ENCODE measurements around the gene HADH.
"Not testable (repeated sequence)": the region's sequence is repeated elsewhere in the genome, so short reads cannot be mapped to it uniquely, and the experiment has no call there.

Gene HADH

DNA sequence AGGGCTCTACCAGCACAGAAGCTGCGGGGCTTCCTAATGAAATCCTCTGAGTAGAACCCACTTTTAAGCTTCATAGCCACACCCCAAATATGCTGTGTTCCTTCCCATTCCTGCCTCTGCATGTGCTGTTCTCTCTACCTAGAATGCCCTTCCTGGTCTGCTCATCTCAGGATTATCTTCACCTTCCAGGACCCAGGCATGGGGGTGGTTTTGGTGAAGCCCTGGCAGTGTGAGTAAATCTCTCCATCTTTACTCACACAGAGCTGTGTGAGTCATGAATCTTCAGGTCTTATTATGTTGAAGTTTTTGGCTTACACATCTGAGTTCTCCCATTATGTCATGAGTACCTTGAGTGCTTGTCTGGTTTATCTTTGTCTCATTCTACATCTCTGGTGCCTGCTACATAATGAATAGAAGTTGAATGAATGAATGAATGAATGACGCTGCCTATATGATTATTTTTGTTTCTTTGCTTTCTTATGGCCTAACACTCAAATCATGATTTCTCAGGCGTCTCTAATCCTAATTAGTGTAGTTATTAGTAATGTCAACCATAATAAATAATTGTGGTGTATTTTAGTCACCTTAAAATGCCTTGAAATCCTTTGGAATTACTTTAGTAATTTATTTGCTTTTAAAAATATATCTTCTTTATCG is 41.9 kb downstream of the HADH start:
- no peak for DNase-seq (ENCODE audit: low read depth)

DNA sequence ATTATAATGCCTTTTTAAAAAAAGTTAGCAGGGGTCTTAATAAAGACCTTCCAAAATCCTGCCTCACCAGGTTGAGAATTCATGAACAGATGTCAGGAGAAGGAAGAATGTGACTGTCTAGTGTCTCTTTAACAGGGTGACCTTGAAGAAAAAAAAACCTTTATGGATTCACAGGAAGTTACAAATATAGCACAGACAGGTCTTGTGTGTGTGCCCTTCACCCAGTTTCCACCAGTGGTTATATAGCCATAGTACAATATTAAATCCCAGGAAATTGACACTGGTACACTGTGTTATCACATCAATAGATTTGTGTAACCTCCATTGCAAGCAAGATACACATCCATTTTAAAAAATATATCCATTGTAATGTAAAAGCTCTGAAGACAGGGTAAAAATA is 43.7 kb downstream of the HADH start:
- no peak for DNase-seq (ENCODE audit: low read depth)

DNA sequence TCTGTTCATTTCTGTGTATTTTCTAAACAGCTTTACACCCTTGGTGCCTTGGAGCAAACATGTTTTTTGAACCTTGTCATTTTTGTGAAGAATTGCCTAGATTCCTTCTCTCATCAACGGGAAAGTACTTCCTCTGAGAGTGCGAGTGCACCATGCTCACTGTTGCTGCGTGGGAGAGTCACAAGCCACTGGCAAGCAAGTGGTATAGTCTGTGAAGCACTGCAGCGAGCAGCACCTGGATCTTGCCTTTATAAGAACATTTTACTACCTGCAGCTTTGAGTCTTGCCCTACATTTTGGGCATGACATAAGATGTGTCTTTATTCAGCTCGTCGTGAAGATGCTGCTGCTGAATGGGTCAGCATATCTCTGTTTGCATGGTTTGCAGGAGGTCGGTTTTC is 44.9 kb downstream of the HADH start:
- DNase-seq (ENCODE audit: low read depth): no peak

DNA sequence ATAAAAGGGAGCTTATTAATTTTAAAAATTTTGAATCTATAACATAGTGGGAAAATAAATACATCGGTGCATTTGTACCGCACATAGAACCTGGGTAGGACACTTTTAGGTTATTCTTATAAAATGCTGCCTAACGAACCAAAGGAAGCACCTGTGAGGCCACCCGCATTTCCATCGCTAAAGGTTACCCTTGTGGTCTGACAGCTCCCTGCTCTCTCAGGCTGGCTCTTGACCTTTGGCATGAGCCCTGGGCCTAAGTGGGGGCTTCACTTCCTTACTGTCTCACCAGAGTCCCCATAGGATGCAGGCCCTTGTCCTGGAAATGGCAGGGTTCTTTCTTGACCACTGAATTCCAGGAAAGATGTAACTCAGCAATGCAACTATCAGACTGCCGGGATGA is 46.0 kb downstream of the HADH start:
- DNase-seq (ENCODE audit: low read depth): no peak

DNA sequence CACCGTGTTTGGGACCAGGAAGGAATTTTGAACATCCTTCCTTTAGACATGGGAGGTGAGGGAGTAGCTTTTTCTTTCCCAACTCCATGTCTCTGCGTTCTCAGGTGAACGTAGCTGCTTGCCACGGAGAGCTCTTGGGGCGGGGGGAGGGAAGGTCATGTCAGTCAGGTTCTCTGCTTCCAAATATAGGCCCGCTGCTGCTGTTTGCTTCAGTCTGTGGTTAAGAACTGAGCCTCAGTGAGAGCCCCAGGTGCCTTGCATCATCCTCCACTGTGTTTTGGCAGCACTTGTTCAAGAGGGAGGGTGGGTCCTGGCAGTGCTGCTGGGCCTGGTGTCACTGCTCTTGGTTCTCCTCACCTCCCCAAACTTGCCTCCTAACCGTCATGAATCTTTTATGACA is 46.5 kb downstream of the HADH start:
- no peak for DNase-seq (ENCODE audit: low read depth)

DNA sequence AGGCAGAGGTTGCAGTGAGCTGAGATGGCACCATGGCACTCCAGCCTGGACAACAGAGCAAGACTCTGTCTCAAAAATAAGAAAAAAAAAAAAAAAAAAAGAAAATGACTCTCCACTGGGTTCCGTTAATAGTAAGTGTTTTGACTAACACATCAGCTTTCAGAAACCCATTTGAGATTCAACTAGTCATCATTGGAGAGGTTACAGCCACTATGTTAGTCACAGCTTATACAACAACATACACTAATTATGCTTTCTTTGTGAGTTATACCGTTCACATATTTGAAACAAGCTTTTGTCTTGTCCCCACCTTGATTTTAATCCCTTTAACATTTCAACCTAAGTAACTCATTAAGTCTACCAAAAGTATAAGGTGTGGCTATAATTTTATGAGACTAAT is 48.2 kb downstream of the HADH start:
- DNase-seq (ENCODE audit: low read depth): no peak

DNA sequence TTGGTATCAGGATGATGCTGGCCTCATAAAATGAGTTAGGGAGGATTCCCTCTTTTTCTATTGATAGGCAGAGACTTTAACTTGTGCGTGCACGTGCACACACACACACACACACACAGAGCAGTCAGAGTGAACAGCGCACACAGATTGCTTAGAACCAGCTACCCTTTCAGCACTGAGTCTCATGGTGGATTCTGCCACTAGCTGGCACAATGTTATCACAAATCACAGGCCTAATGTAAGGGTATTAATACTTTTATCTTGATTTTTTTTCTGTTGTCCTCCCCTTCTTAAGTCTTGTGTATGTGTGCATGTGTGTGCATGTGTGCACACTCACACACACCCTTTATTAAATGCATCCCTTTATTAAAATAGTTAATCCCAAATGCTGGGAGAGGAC is 53.2 kb downstream of the HADH start:
- no peak for DNase-seq (ENCODE audit: low read depth)

DNA sequence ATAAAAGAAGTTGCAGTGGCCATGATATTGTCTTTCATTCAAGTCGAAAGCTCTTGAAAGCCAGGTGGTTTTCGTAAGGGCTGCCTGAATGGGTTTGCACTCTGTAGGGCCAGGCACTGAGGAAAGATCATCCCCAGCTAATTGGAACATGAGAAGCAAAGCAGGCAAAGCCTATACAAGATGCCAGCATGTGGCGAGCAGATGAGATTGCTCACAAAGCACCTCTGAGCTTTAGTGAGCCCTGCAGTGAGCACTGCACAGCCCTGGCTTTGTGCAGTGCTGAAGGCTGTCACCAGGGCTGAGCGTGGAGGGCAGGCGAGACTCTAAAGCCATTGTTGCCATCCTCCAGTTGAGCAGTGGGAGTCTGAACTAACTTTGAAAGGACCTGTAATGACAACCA is 53.8 kb downstream of the HADH start:
- no peak for DNase-seq (ENCODE audit: low read depth)

DNA sequence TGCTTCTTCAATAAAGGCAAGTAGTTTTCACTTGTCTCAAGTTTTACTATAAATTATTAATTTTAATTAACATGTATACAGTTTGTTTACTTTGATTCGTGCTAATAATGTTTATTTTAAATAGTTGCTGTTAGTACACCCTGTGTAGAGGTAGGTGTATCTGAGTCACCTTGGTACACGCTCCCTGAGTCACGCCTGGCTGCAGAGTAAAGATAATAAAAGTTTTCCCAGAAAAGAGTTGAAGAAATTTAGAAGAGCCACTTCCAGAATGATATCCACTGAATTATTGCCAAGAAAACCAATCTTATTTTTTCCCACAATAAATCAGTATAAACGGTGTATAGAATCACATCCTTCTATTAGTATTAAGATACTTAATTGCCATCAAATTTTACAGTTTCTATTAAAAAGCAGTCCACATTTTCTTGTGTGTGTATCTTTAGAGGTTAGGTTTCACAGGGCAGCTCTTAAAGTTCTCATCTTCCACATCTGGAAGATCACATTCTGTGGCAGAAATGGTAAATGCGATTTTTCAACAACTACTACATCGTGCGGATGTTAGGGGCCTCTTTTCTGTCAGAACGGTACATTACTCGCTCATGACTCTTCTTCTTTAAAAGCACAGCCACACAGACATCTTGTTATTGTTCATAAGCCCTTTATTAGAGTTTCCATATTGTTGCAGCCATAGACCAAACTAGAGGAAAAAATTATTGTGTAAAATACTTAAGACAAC is 55.4 kb downstream of the HADH start:
- DNase-seq (ENCODE audit: low read depth): no peak

DNA sequence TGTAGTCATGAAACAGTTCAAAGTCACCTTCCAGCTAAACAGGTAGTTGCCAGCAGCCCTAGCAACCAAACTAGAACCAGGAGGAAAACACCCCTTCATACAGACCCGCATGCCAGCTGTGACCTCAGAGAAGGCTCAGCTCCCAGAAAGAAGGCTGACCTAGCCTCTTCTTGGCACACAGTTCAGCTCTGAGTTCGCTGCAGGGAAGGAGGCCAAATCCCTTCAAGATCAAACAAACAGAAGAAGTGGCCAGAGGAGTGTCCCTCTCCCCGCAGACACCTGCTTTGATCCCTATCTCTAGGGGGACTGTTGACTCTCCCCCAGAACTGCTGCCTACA is 56.0 kb downstream of the HADH start:
- DNase-seq (ENCODE audit: low read depth): no peak

DNA sequence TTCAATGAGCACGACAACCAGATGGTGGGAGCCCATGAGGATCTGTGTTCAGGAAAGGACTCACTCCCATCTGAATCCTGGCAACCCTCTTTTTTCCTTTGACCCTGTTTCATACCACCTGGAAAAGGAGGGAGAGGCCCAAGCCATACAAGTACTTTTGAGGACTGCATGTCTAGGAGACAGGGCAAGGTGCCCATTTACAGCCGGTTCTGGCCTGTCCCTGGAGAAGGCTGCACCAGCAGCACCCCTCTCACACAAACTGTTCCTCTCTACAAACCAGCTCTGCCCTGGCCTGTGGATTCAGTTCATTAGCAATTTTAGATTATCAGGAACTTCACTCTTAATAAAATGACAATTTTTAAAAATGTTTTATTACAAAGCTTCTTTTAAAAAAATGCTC is 57.5 kb downstream of the HADH start:
- no peak for DNase-seq (ENCODE audit: low read depth)

DNA sequence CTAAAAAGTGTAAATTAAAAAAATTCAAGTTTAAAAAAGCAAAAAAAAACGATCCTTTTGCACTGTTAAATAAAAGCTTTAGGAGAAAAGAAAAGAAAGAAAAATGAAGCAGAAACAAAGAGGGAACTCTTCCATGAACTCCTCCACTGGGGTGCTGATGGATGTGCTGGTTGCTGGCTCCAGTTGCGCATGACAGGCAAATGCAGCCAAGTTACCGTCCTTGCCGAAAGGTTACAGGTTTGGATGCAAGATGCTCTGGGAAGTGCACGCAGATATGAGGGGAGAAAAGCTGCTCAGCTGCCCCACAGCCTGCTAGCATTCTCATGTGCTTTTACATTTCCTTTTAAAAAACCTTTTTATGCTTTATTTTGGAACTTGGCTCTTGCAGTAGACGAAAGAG is 58.5 kb downstream of the HADH start:
- DNase-seq (ENCODE audit: low read depth): no peak

DNA sequence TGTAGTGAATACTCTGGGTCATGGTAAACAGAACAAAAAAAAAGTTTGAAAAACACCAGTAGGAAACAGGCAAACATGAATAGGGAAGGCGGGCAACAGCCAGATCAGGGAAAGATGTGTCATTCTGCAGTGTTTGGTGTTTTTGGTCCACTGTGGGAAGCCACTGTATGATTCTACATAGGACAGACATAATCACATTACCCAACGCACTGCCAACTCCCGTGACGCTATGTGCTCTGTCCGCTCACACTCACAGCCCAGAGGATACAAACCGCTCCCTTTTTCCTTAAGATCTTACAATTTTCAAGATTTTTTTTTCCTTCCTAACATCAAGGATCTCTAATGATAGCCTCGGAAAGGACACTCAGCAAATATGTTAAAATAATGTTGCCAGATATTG is 59.3 kb downstream of the HADH start:
- DNase-seq (ENCODE audit: low read depth): no peak

DNA sequence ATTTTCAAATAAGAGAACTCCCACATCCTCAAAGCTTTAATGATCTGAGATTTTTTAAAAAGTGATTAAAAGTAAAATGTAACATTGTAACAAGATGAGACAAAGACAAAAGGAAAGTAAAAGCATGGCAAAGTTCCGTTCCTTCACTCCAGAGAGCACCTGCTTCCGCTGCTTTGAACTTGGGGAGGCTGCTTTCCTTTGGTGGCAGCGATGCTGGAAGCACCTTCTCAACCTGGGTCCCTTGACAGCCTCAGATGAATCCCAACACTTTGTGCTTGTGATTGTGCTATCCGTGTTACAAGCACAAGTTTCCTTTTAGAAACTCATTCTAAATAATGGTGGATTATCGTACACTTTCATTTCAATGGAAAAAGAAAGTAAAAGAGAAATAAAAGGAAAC is 59.7 kb downstream of the HADH start:
- no peak for DNase-seq (ENCODE audit: low read depth)

DNA sequence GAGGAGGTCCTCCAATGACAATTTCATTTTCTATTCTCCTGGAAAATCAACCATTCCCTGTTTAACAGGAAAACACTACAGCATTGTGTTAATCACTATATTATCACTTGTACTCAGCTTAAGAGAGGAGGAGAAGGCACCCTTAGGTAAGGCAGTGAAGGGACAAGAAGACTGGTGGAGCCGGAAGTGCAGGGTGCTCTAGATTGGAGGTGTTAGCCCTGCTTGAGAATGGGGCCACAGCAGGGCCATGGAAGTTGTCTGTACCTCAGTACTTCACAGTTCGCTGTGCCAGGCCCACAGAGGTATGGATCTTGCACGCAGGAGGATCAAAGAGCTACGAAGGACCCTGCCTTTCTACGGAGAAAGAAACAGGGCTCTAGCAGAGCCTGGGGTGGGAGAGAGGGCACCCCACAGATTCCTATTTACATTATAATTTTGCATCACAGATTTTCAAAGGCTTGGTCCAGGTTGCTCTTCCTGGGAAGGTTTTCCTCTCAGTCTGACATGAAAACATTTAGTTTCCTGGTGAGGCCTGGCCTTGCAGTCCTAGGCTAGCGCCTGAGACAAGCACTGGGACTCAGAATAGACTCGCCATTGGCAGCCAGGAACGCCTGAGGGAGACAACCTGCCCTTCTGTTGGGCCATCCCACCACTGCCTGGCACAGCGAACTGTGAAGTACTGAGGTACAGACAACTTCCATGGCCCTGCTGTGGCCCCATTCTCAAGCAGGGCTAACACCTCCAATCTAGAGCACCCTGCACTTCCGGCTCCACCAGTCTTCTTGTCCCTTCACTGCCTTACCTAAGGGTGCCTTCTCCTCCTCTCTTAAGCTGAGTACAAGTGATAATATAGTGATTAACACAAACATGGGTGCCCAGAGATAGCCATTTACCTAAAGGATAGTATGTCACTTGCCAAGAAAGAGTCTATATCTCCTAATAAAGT is 60.8 kb downstream of the HADH start:
- DNase-seq (ENCODE audit: low read depth): not testable (repeated sequence)

DNA sequence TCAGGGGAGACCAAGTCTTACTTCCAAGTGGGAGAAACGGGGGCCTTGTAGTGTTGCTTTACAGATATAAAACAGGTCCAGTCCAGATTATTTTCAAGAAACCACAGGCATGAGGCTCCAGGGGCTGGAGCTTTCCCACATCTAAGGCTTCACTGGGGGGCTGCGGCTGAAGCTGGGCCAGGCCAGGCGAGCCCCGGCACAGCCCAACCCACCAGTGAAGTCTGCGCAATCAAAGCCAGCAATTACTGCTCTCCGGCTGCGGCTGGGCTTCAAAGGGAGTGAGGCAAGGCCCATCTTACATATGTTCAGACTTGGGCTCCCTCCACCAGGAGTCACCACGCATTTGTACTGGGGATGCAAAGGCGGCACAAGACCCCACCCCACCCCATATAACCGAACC is 61.7 kb downstream of the HADH start:
- no peak for DNase-seq (ENCODE audit: low read depth)

DNA sequence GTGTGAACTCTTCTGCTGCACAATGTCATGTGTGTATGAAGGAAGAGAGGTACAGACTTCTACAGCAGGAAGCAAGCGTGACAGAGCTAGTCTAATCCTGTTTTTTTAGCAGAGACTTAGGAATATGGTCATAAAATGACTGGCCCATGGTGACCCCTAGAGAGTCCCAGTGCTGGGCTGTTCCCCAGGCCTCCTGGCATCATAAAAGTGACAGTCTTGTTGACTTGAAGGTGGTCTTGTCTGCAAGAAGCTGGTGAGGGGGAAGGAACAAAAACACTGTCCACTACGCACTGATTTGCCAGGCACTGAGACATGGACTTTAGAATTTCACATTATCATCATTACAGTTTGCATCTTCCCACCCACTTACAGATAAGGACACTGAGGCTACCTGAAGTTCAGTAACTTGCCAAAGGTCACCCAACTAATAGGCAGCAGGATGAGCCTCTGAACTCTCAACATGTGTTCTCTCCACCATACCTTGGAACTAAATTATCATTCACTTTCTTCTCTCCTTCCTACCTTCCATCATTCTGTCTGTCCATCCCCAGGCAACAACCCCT is 63.0 kb downstream of the HADH start:
- DNase-seq (ENCODE audit: low read depth): no peak

DNA sequence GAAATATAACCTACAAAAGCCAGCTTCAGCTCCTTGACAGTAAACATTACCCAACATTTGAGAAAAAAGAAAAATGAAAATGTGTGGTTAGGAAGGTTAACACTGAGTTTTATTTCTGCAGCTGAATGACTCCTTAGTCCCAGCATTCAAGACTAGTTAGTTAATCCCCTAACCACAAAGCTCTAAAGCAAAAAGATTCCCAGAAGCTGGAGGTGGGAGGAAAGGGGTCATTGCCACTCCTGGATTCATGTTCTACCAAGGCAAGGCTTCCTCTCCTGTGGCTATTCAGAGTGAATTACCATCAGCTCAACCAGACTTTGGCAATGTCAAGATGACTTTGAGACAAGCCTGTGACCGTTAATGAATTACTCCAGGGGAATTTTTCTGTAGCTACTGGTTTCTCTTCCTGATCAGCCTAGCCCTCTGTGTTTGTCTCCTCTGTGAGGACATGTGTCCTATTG is 63.6 kb downstream of the HADH start:
- DNase-seq (ENCODE audit: low read depth): no peak

DNA sequence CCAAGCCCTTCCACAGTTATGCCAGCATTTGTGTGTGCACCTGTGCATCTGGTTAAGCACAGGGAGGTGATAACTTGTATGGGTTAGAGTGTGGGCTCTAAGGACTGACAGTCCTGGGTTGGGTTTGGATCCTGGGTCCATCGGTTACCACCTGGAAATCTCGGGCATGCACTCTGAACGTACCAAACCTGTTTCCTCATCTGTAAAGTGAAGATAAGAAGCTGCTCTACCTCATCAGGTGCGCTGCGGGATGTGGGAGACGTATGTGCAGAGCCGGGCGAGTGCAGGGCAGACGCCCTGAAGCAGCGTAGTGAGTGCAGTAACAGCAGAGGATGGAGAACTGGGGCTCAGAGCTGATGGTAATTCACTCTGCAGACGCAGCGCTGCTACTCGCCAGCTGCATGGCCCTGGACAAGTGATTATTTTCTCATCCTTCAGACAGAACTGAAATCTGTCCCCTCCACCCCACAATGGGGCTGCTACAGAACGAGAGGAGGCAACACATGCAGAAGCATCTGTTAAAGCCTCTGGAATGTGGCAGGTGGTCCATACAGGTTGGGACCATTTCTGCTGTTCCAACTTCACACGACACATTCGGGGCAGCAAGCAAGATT is 64.4 kb downstream of the HADH start:
- DNase-seq (ENCODE audit: low read depth): no peak

DNA sequence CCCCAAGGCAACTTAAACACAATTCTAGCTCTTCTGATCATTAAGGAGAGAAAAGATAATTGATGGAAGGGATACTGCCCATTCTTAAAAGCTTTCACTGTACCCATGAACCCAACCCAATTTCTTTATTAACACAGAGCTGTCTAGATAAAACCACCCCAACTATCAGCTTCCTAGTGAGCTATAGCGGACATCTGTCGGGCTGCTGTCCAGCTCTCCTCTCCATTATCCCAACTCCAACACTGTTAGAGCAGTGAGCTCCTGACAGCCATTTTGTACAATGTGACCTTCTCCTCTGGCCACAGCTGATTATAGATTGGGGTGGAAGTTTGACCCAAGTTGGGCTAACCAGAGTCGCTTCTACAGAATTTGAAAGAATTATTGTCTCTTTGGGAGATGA is 66.1 kb downstream of the HADH start:
- DNase-seq (ENCODE audit: low read depth): no peak

DNA sequence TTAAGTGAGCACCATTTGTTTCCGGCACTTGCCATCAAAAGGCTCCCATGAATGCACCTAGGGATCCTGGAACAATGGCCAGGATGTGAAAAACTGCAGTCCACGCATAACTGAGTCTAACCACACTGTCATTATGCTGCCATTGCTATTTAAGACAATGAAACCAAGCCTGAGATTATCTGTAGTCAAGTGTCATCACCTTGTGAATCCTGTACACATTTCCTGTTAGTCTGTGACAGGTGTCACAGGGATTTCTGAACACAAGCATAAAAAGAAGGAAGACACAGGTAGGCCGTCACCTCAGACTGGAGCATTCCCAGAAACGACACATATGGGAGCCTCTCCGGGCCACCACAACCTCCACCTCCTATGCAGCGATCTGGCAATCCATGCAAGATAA is 66.7 kb downstream of the HADH start:
- no peak for DNase-seq (ENCODE audit: low read depth)

All from non-pigmented ciliary epithelial cell (primary cell).